Peyer's patch (tissue), 4 donors: ENCODE measurements around the gene ARHGAP24.

Source experiments
- POLR2A ChIP-seq, 2 donors: fragments of 450-650 bp; IDR thresholded peaks; one replicate each; pipeline ENCODE4 v1.5.1; 2017; ENCODE audit warnings: antibody characterized with exemption in 2 of 2, mild to moderate bottlenecking in 2 of 2, moderate library complexity in 2 of 2
- TF ChIP-seq, protein P1 (sequence below), 6 experiments: fragments of 450-650 bp in 4 of 6; fragments of 200-600 bp in 2 of 6; sonication (generic) in 1 of 6; IDR thresholded peaks; one replicate each; pipeline ENCODE4 v1.5.1; 2017 to 2019; ENCODE audit warnings: antibody characterized with exemption in 6 of 6, mild to moderate bottlenecking in 3 of 6, moderate library complexity in 1 of 6

DNA sequence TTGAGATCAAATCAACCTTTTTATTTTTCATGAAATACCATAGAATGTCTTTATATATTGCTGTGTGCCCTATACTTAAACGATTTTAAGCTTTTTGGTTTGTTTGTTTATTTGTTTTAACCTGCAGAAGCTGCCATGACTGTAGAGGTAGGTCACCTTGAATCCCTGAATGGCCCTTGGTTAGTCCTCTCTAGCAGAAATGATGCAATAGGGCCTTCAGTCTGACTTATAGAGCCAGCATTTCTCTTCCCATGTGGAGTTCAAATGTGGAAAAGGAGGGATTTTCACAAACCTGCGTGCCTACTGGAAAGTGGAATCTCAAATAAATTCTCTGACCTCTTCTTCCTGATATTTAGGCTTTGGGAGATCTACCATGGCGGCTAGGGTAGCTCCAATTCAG is 557.0 kb downstream of the ARHGAP24 start:
- TF ChIP-seq, protein P1, sequence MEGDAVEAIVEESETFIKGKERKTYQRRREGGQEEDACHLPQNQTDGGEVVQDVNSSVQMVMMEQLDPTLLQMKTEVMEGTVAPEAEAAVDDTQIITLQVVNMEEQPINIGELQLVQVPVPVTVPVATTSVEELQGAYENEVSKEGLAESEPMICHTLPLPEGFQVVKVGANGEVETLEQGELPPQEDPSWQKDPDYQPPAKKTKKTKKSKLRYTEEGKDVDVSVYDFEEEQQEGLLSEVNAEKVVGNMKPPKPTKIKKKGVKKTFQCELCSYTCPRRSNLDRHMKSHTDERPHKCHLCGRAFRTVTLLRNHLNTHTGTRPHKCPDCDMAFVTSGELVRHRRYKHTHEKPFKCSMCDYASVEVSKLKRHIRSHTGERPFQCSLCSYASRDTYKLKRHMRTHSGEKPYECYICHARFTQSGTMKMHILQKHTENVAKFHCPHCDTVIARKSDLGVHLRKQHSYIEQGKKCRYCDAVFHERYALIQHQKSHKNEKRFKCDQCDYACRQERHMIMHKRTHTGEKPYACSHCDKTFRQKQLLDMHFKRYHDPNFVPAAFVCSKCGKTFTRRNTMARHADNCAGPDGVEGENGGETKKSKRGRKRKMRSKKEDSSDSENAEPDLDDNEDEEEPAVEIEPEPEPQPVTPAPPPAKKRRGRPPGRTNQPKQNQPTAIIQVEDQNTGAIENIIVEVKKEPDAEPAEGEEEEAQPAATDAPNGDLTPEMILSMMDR (IDR thresholded peaks at IDR 0.05): no peak
- TF ChIP-seq POLR2A (IDR thresholded peaks at IDR 0.05): no peak
